Right cardiac atrium (tissue), 5 donors: ENCODE measurements around the gene GRK2. TPM values are rescaled to one million over a fixed set of nuclear protein-coding genes. Genes with fewer than 3 reads are reported as not detected.
A peak's percentile ranks its signal among the peaks of the same experiment; 100 is the strongest.
"Not testable (repeated sequence)": the region's sequence is repeated elsewhere in the genome, so short reads cannot be mapped to it uniquely, and the experiment has no call there.

Experiments used
- ATAC-seq, 2 donors: fragments of 200-7000 bp; cut with Tn5 transposase; one replicate each; pipeline versions ENCODE4 v1.8.0 to v1.9.1; 2020; ENCODE audit warnings: moderate library complexity in 2 of 2, mild to moderate bottlenecking in 1 of 2
- DNase-seq, 3 donors: peaks; one replicate each; pipeline ENCODE4 v3.0.0-alpha.2; 2020
- H3K27ac ChIP-seq: one replicate; pipeline ENCODE4 v1.5.1; 2013; ENCODE audit warnings: mild to moderate bottlenecking, low read length, control low read depth, moderate library complexity
- H3K27me3 ChIP-seq: one replicate; pipeline ENCODE4 v1.6.1; 2013; ENCODE audit not compliant: control insufficient read depth, insufficient read depth
- H3K4me1 ChIP-seq: one replicate; pipeline ENCODE4 v1.6.1; 2013; ENCODE audit warnings: low read length; ENCODE audit not compliant: control insufficient read depth, insufficient read depth
- H3K4me3 ChIP-seq: one replicate; pipeline ENCODE4 v1.5.1; 2013; ENCODE audit warnings: low read length, control low read depth
- H3K9me3 ChIP-seq: one replicate; pipeline ENCODE4 v1.6.1; 2013; ENCODE audit warnings: low read length; ENCODE audit not compliant: control insufficient read depth
- WGBS: extraction: QIAGEN DNeasy Blood & Tissue Kit; methylation state at CpG from one replicate; pipeline ENCODE4 v1.1.7; 2013; 5-methylcytosine and 5-hydroxymethylcytosine counted together
- intact Hi-C, 4 donors: fragments of 100-400 bp; cut with DNase I; formaldehyde crosslinking; loops; one replicate each; pipeline versions ENCODE4 v1.11.0 to v1.14.0; 2022 to 2023
- polyA plus RNA-seq: library from polyadenylated mRNA; stranded (reverse); fragments of 200-250 nt; gene quantifications from one replicate; pipeline ENCODE4 v1.2.3, GENCODE V29; 2013
- total RNA-seq, 4 donors: library from RNA; stranded (reverse); fragmentation: NEBNext Ultra II Directional; extraction: Animal tissue kit (Norgen Biotek cat#: 25700); gene quantifications; one replicate each; pipeline ENCODE4 v1.2.1, GENCODE V29; 2021
- donor health status: healthy with polysubstance abuse.
- donor health status: DM: no; HTN: yes; CAD: no.
- donor health status: DM: no; HTN: no; CAD: no.
- donor health status: DM: no; HTN: yes; CAD: no; lungs with severe emphysema.
- donor health status: DM: yes; HTN: yes; CAD: no.

Gene GRK2
- total and polyA plus RNA-seq, 5 donors: 50.4 to 56.6 (median 54.0) TPM

GRCh38 chr11:67254798-67255197 is 11.5 kb upstream of the GRK2 start:
- ATAC-seq (peak in 1 of 2 donors; percentile 6), DNase-seq (no peak)
- no peaks in the 10 kb centered on the region for H3K27me3 ChIP-seq
- intact Hi-C loops: no loop called here
- no peak overlapping the region for H3K27ac ChIP-seq
- no peak overlapping the region for H3K4me3 ChIP-seq
- 75% methylated on average over 15 of the region's 15 CpGs for WGBS
- H3K9me3 ChIP-seq: no peaks in the 10 kb centered on the region
- H3K4me1 ChIP-seq: no peaks in the 10 kb centered on the region

- H3K4me3 ChIP-seq: no peak overlapping the region
- H3K9me3 ChIP-seq: no peaks in the 10 kb centered on the region
- H3K4me1 ChIP-seq: no peaks in the 10 kb centered on the region
- WGBS: 88% methylated on average over 10 of the region's 10 CpGs
- no peak for ATAC-seq
- intact Hi-C loops: no loop called here
- DNase-seq: no peak
- no peaks in the 10 kb centered on the region for H3K27me3 ChIP-seq
- no peak overlapping the region for H3K27ac ChIP-seq
Observed at GRCh38 chr11:67255353-67255752, 10.9 kb upstream of the GRK2 start.

GRCh38 chr11:67255864-67256263 is 10.4 kb upstream of the GRK2 start:
- intact Hi-C loops: no loop called here
- Histone ChIP-seq H3K4me1 (no peaks in the 10 kb centered on the region), H3K4me3 (no peak overlapping the region), H3K27ac (no peak overlapping the region), H3K9me3 (no peaks in the 10 kb centered on the region), H3K27me3 (no peaks in the 10 kb centered on the region)
- ATAC-seq (peak in 1 of 2 donors; percentile 4), DNase-seq (no peak)
- 83% methylated on average over 8 of the region's 8 CpGs for WGBS

GRCh38 chr11:67256477-67257135 is 9.7 kb upstream of the GRK2 start:
- intact Hi-C loops: no loop called here
- WGBS: 72% methylated on average over 5 of the region's 5 CpGs
- Histone ChIP-seq H3K4me3 (no peak overlapping the region), H3K9me3 (no peaks in the 10 kb centered on the region), H3K27ac (no peak overlapping the region), H3K4me1 (no peaks in the 10 kb centered on the region), H3K27me3 (no peaks in the 10 kb centered on the region)
- DNase-seq: no peak
- ATAC-seq: no peak

GRCh38 chr11:67260406-67260805 is 5.9 kb upstream of the GRK2 start:
- 81% methylated on average over 6 of the region's 6 CpGs for WGBS
- ATAC-seq (no peak), DNase-seq (no peak)
- Histone ChIP-seq H3K4me3 (no peak overlapping the region), H3K27ac (no peak overlapping the region), H3K27me3 (no peaks in the 10 kb centered on the region), H3K9me3 (no peaks in the 10 kb centered on the region), H3K4me1 (no peaks in the 10 kb centered on the region)
- intact Hi-C loops: no loop called here

- H3K9me3 ChIP-seq, H3K4me1 ChIP-seq, H3K27me3 ChIP-seq, intact Hi-C loops, H3K27ac ChIP-seq: not testable (repeated sequence)
- peak overlapping the region; percentile 11 for H3K4me3 ChIP-seq
- ATAC-seq: peak; percentile 49 to 51
- WGBS: 30% methylated on average over 50 of the region's 50 CpGs
- DNase-seq: peak; percentile 82 to 92 (median 92)
Observed at GRCh38 chr11:67260885-67261639, 5.2 kb upstream of the GRK2 start.

GRCh38 chr11:67261640-67261945 is 4.7 kb upstream of the GRK2 start:
- Histone ChIP-seq H3K4me3 (peak overlapping the region; percentile 11), H3K4me1 (no peaks in the 10 kb centered on the region), H3K9me3 (no peaks in the 10 kb centered on the region), H3K27me3 (no peaks in the 10 kb centered on the region), H3K27ac (no peak overlapping the region)
- DNase-seq (peak in 1 of 3 donors; percentile 54), ATAC-seq (no peak)
- 15% methylated on average over 18 of the region's 18 CpGs for WGBS
- intact Hi-C loops: no loop called here

GRCh38 chr11:67261946-67262681 is 4.2 kb upstream of the GRK2 start:
- no peaks in the 10 kb centered on the region for H3K27me3 ChIP-seq
- no peaks in the 10 kb centered on the region for H3K9me3 ChIP-seq
- no peak overlapping the region for H3K4me3 ChIP-seq
- 54% methylated on average over 18 of the region's 18 CpGs for WGBS
- no peak for ATAC-seq
- DNase-seq: peak; percentile 26 to 64 (median 60)
- H3K4me1 ChIP-seq: no peaks in the 10 kb centered on the region
- intact Hi-C loops: no loop called here
- no peak overlapping the region for H3K27ac ChIP-seq

- no peaks in the 10 kb centered on the region for H3K4me1 ChIP-seq
- H3K27ac ChIP-seq: peak overlapping the region; percentile 18
- DNase-seq (peak; percentile 81 to 93 (median 93)), ATAC-seq (peak; percentile 67)
- H3K9me3 ChIP-seq: no peaks in the 10 kb centered on the region
- no peaks in the 10 kb centered on the region for H3K27me3 ChIP-seq
- H3K4me3 ChIP-seq: no peak overlapping the region
- WGBS: 46% methylated on average over 22 of the region's 22 CpGs
- intact Hi-C loops: no loop called here
Observed at GRCh38 chr11:67262731-67263675, 3.3 kb upstream of the GRK2 start.

- DNase-seq (peak in 1 of 3 donors; percentile 19), ATAC-seq (no peak)
- Histone ChIP-seq H3K9me3 (no peaks in the 10 kb centered on the region), H3K27me3 (no peaks in the 10 kb centered on the region), H3K27ac (no peak overlapping the region), H3K4me3 (no peak overlapping the region), H3K4me1 (peaks cover 4% of the 10 kb centered on the region)
- intact Hi-C loops: loop anchor here in 1 of 4 donors (2.0 kb wide), 1 partner anchor 53 kb away; no protein-coding TSS in a partner anchor
- 94% methylated on average over 5 of the region's 5 CpGs for WGBS
Observed at GRCh38 chr11:67264260-67264659, 2.0 kb upstream of the GRK2 start.
